Cardiac septum (tissue), 1 donor: Measurements from ENCODE around the gene BAHCC1. TPM values are rescaled to one million over a fixed set of nuclear protein-coding genes. Genes with fewer than 3 reads are reported as not detected.
"Not testable (repeated sequence)": the region's sequence is repeated elsewhere in the genome, so short reads cannot be mapped to it uniquely, and the experiment has no call there.

Experiments
- DNase-seq: peaks from one replicate; pipeline ENCODE4 v3.0.0-alpha.2; 2020; ENCODE audit warnings: low spot score
- intact Hi-C: fragments of 100-400 bp; cut with DNase I; formaldehyde crosslinking; loops from one replicate; pipeline ENCODE4 v1.14.0; 2022
- long read RNA-seq: library from polyadenylated mRNA; unstranded; transcript quantifications from one replicate; pipeline ENCODE4 v2.0.0, GENCODE V29; 2021
- total RNA-seq: library from RNA; stranded (reverse); fragmentation: NEBNext Ultra II Directional; extraction: Animal tissue kit (Norgen Biotek cat#: 25700); gene quantifications from one replicate; pipeline ENCODE4 v1.2.1, GENCODE V29; 2021
- donor health status: DM: no; HTN: no; CAD: no.

BAHCC1 gene
- 13.5 TPM for total RNA-seq
- long read RNA-seq, partial matches to known transcripts: 3 of 5 reads
- long read RNA-seq, other reads (novel, unspliced or antisense): 0 of 5 reads

DNA sequence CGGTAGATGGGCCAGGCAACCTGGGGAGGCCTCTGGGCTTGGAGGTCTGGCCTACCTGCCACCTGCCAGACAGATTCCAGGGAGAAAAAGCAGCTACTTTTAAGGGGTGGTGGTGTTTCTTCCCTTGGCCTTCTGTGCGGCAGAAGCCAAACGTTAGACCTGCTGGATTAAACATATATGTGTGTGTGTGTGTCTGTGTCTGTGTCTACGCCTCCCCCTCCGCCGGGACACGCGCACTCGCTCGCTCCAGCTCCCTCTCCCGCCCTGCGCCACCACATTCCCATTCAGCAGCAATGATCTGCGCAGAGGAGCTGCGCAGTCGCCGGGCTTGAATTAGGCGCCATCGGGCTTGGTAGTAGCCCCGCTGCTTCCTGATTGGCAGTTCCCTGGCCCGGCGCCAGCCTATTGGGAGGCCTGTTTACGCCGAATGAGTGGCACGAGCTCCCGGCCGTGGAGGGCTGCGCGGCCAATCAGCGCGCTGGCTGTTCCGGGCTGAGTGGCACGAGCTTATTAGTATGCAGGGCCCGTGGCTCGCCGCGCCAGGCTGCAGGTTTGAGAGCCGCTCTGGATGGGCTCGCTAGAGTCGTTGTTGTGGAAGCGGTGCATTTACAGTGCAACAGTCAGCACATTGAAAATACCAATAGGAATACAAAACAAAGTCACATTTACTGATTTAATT lies at the start of gene BAHCC1:
BAHCC1 (plus strand) TSS at position 537 of the 679 bp plus-strand sequence. CDS start 4,283 bp downstream, outside the sequence.
- peak; percentile 100 for DNase-seq
- intact Hi-C loops: loop anchor here (2.0 to 5.0 kb wide), 3 partner anchors 88 to 118 kb away; partner anchors contain the start of gene ACTG1

DNA sequence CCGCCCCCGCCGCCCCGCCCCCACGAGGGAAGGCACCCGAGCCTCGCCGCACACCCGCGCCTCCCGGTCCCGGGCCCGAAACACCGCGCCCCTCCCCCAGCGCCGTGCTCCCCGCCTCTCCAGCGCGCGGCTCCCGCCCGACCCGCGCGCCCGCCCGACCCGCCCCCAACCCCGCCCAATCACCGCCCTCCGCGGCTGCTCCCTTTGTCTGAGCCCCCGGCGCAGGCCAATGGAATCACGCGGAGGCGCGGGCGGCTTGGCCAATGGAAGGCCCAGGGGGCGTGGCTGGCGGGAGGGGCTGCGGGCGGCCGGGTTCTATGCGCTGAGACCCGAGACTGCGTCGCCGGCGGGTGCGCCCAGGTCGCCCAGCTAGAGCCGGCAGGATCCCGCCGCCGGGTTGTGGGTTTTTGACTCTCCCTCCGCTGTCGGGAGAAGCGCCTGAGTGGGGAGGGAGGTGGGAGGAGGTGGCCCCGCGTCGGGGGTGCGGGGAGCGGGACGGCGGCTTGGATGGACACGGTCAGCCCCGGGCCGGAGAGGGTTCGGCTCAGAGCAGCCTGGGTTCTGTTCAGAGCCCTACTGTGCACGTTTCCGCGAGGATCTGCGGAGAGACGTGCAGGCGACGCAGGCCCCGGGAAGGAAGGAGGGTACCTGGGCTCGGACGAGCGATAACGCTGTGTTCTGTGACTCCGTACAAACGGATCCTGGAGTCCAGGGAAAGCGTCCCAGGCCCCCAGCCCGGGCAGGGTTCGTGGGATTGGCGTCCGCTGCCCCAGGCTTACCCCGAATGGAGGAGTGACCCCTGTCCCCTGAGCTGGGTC lies 49.0 kb upstream of the BAHCC1 start:
- intact Hi-C loops: no loop called here
- DNase-seq: peak; percentile 99

DNA sequence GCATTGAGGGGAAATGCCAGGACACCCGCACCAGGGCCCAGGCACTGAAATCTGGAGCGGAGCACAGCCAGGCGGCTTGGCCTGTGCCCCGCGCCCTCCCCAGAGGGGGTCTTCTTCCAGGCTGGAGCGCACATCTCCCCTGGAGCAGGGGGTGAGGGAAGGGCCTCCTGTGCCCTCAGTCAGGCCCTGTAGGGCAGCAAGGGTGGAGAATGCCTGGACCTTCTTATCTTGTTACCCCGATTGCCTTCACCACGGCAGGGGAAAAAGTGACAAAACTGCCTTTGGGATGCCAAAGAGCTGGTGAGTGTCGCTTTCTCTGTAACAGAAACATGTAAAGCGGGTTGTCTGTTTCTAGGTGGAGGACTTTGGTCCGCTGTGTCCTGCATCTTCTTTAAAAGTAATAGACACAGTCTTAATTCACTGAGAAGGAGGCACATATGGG lies 48.3 kb upstream of the BAHCC1 start:
- no peak for DNase-seq
- intact Hi-C loops: no loop called here

DNA sequence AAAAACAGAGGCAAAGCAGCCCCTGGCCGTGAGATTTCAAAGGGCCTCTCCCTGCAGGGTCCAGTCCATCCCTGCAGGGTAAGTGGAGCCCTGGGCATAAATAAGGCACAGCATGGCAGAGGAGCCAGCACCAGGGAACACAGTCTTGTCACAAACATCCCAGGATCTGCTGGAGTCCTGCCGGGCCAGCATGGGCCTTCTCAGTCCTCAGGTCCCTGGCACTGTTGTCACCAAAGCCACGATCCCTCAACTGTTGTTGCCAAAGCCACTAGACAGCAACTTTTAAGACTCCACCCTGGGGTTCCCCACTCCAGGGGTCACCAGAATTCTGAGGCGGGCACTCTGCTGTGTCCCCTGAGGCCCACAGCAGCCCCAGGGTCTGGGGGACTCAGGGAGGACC lies 47.8 kb upstream of the BAHCC1 start:
- intact Hi-C loops: no loop called here
- no peak for DNase-seq

DNA sequence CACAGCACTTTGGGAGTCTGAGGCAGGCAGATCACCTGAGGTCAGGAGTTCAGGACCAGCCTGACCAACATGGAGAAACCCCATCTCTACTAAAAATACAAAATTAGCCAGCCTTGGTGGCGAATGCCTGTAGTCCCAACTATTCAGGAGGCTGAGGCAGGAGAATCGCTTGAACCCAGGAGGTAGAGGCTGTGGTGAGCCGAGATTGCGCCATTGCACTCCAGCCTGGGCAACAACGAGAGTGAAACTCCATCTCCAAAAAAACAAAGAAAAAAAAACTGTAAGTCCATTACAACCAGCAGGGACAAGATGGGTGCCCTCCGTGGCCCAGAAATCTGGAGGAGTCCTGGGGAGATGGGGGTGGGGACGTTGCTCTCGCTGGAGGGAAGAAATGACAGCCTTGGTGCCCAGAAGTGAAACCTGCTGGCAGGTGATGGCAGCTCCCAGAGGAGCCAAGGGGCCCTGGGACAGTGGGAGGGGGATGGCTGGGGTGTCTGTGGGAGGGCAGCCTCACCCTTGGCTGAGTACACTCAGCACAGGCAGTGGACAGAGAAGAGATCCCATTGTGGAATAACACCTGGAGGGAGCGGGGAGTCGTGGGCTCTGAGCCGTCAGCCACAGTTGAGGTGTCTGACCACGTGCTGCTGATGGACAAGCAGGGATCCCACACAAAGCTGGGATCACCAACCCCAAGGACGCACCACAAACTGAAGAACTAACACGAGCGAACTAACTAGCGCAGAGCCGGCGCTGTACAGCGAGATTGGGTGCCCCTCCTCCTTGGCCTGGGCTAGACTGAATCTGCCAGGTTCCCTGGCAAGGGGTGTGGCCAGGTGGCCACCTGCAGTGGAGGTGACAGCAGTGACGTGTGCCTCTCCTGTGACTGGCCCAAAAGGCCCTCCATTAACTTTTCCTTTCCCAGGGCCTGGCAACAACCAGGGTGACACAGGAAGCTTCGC lies 46.9 kb upstream of the BAHCC1 start:
- intact Hi-C loops: no loop called here
- DNase-seq: no peak

DNA sequence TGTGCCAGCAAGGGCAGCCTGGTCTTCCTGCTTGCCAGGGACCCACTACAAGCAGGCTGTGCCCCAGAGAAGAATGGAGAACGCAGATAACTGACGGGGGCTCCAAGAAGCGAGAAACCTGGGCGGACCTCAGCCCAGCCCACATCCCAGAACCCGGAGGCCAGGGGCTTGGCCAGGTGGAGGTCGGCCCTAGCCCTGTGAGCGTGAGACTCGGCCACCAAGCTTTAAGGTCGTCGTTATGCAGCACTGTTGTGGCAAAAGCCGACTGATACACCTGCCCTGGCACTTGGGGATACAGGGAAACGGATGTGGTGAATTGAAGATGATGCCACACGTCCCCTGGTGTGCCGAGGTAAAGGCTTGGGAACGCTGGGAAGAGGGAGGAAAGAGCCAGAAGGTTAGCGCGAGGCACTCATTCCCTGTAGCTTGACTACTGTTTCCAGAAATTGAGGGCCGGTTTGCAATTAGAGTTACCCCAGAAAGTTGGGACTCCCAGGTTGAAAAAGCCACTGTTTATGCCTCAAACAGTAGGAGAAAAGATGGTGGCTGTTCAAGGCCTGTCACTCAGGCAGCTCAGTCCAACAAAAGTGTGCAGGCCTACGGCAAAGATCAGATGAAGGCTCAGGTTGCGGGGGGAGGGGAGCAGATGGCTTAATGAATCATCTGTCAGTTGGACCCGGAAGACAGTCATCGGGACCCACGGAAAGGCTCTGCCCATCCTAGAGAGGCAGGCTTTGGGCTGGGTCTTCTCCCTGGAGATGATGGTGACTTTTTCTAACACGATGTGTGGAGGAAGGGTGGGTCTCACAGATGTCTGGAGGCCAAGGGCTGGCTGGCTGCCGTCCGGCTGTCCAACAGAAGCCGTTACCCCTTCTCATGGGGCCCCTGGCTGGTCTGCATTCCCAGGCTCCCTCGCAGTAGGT lies 45.6 kb upstream of the BAHCC1 start:
- DNase-seq: no peak
- intact Hi-C loops: no loop called here

DNA sequence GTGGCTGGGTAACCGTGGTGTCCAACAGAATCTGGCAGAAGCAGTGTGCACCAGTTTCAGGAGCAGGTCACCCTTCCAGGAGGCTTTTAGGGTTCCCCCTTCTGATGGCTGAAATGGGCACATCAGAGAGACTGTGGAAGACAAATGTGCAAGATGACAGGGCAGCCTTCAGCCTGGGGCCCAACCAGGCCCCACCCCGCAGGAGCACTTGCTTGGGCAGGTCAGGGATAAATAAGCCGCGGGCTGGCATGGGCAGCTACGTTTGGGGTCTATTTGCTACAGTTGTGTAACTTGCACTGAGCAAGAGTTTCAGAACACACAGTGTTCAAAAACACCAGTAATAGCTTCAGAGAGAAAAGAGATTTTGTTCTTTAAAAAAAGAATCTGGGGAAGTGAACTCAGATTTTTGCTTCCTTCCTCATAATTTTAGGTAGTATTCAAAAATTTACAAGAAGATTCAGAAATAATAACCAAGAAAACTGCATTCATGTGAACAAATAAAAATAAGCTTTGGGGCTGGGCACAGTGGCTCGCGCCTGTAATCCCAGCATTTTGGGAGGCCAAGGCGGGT lies 44.9 kb upstream of the BAHCC1 start:
- DNase-seq: no peak
- intact Hi-C loops: no loop called here

DNA sequence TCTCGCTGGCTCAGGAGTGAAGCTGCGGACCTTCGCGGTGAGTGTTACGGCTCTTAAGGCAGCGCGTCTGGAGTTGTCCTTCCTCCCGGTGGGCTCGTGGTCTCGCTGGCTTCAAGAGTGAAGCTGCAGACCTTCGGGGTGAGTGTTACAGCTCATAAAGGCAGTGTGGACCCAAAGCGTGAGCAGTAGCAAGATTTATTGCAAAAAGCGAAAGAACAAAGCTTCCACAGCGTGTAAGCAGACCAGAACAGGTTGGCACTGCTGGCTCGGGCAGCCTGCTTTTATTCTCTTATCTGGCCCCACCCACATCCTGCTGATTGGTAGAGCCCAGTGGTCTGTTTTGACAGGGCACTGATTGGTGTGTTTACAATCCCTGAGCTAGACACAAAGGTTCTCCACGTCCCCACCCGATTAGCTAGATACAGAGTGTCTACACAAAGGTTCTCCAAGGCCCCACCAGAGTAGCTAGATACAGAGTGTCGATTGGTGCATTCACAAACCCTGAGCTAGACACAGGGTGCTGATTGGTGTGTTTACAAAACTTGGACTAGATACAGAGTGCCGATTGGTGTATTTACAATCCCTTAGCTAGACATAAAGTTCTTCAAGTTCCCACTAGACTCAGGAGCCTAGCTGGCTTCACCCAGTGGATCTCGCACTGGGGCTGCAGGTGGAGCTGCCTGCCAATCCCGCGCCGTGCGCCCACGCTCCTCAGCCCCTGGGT lies 43.8 kb upstream of the BAHCC1 start:
- intact Hi-C loops, DNase-seq: not testable (repeated sequence)

DNA sequence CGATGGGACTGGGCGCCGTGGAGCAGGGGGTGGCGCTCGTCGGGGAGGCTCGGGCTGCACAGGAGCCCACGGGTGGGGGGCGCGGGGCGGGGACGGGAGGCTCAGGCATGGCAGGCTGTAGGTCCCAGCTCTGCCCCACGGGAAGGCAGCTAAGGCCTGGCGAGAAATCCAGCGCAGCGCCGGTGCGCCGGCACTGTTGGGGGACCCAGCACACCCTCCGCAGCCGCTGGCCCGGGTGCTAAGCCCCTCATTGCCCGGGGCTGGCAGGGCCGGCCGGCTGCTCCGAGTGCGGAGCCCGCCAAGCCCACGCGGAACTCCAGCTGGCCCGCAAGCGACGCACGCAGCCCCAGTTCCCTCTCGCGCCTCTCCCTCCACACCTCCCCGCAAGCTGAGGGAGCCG lies 43.2 kb upstream of the BAHCC1 start:
- DNase-seq, intact Hi-C loops: not testable (repeated sequence)

DNA sequence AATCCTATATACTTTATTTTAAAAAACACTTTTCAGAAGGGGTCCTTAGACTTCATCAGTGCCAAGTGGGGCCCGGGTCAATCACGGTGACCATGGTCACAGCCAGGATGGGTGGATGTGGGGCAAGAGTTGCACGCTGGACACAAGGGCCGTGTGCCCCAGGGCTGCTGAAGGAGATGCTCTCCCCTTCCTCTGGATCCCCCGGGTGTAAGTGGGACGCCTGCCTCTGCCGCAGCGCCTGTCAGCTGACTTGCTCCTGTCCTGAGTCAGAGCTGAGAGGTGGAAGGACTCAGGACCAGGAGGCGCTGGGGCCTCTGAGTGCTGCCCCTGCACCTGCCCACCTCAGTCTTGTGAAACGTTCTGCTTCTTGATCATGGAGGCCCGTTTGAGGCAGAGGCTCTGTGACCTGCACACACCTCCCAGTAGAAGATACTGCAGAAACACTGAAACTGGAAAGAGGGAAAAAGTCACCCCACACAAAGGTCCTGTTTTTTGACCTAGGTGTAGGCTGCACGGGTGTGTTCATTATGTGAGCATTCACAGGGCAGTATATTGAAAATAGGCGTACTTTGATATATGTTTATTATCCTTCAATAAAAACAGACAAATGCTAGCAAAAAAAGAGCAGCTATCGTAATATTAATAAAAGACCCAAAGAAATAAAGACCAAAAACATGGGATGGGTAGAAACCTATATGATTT lies 40.9 kb upstream of the BAHCC1 start:
- intact Hi-C loops: no loop called here
- no peak for DNase-seq

DNA sequence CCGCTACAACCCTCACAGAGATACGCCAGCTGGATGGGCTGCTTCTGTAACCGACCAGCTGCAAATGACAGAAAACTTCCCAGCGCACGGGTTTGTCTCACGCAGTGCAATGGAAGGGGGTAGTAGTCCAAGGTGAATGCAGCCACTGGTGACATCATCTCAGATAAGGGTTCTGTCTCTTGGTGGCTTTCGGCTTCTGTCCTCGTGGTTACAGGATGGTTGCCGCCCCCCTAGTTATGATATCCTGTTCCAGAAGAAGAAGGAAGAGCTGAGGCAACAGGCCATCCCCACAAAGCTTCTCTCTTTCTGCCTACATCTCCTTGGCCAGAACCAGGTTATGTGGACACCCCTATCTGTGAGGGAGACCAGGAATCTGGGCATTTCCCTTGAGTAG lies 40.3 kb upstream of the BAHCC1 start:
- intact Hi-C loops: no loop called here
- DNase-seq: no peak

DNA sequence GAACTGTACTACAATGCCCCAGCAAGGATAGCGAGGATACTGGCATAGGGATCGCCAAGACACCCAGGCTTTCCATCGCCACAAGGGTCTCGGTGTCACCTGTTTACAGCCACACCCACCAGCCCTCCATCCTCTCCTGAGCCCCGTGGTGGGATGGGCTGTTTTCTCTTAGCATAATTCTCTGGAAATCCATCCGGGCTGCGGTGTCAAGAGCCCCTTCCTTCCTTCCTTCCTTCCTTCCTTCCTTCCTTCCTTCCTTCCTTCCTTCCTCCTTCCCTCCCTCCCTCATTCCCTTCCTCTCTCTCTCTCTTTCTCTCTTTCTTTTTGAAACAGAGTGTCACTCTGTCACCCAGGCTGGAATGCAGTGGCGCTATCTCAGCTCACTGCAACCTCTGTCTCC lies 36.0 kb upstream of the BAHCC1 start:
- intact Hi-C loops: no loop called here
- no peak for DNase-seq

DNA sequence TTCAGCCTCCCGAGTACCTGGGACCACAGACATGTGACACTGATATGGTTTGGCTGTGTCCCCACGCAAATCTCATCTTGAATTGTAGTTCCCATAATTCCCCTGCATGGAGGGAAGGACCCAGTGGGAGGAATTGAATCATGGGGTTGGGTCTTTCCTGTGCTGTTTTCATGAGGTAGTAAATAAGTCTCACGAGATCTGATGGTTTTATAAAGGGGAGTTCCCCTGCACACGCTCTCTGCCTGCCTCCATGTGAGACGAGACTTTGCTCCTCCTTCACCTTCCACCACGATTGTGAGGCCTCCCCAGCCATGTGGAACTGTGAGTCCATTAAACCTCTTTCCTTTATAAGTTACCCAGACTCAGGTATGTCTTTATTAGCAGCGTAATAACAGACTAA lies 33.3 kb upstream of the BAHCC1 start:
- intact Hi-C loops, DNase-seq: not testable (repeated sequence)

DNA sequence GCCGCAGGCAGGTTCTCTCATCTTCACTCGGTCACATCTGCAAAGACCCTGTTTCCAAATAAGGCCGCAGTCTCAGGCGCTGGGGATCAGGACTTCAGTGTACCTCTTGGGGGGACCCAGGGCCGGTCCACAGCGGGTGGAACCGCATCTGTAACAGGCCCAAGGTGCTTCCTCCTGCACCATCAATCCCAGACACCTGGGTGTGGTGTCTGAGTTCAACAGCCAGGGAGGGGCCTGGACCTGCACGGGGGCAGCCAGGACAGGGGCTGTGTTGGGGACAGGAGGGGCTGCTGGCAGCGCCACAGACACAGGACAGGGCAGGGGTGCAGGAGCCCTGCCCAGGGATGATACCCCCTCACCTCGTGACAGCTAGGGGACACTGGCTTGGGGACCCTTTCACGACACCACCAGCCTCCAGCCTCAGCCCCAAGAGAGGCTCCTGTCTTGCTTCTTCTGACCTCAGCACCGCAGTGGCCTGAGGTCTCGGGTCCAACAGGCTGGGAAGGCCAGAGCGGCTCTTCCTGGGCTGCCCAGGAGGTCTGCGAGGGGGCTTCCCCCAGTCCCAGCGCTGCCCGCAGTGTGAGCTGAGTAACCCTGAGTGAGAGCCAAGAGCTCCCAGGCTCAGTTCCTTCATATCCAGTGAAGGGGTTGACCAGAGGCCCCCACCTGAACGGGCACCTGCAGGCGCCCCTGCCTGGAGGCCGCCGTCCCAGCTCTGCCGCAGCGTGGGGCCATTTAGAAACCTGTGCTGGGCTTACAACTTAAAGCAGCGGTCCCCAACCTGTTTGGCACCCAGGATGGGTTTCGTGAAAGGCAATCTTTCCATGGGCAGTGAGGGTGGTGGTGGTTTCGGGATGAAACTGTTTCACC lies 30.7 kb upstream of the BAHCC1 start:
- intact Hi-C loops: no loop called here
- DNase-seq: no peak

DNA sequence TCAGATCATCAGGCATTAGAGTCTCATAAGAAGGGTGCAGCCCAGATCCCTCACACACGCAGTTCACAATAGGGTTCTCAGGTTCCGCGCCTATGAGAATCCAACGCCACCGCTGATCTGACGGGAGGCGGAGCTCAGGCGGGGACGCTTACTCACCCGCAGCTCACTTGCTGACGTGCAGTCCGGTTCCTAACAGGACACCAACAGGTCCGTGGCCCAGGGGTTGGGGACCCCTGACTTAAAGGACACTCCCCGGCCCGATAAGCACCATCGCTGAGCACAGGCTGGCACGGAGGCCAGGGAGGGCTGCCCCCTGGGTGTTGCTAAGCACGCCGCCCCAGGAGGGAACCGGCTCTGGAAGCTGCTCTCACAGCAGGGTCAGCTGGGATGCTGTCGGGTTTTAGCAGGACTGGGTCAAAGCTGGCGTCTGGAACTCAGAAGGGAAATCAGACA lies 30.1 kb upstream of the BAHCC1 start:
- DNase-seq: no peak
- intact Hi-C loops: no loop called here
